Dendritic cell treated with granulocyte-macrophage colony-stimulating factor and Interleukin-4, amounts not matched to agents 40 ng/mL and 50 ng/mL, for 4 days (primary cell): ENCODE data around the gene GPATCH4.
"Not testable (repeated sequence)": the region's sequence is repeated elsewhere in the genome, so short reads cannot be mapped to it uniquely, and the experiment has no call there.

Experiments
- H3K27ac Mint-ChIP-seq: one replicate; pipeline ENCODE4 v1.8.0; 2022; ENCODE audit warnings: mild to moderate bottlenecking, mixed read lengths
- H3K27me3 Mint-ChIP-seq: one replicate; pipeline ENCODE4 v1.8.0; 2022; ENCODE audit warnings: mild to moderate bottlenecking, mixed read lengths
- H3K36me3 Mint-ChIP-seq: one replicate; pipeline ENCODE4 v1.8.0; 2022; ENCODE audit warnings: low read depth, mixed read lengths
- H3K4me1 Mint-ChIP-seq: one replicate; pipeline ENCODE4 v1.8.0; 2022; ENCODE audit warnings: low read depth, mixed read lengths
- H3K4me3 Mint-ChIP-seq: one replicate; pipeline ENCODE4 v1.8.0; 2022; ENCODE audit warnings: mild to moderate bottlenecking, moderate library complexity, mixed read lengths
- H3K9me3 Mint-ChIP-seq: one replicate; pipeline ENCODE4 v1.8.0; 2022; ENCODE audit warnings: mixed read lengths
- intact Hi-C: fragments of 100-400 bp; cut with micrococcal nuclease; formaldehyde crosslinking; loops from one replicate; pipeline ENCODE4 v1.15.0; 2022

GPATCH4 gene

DNA sequence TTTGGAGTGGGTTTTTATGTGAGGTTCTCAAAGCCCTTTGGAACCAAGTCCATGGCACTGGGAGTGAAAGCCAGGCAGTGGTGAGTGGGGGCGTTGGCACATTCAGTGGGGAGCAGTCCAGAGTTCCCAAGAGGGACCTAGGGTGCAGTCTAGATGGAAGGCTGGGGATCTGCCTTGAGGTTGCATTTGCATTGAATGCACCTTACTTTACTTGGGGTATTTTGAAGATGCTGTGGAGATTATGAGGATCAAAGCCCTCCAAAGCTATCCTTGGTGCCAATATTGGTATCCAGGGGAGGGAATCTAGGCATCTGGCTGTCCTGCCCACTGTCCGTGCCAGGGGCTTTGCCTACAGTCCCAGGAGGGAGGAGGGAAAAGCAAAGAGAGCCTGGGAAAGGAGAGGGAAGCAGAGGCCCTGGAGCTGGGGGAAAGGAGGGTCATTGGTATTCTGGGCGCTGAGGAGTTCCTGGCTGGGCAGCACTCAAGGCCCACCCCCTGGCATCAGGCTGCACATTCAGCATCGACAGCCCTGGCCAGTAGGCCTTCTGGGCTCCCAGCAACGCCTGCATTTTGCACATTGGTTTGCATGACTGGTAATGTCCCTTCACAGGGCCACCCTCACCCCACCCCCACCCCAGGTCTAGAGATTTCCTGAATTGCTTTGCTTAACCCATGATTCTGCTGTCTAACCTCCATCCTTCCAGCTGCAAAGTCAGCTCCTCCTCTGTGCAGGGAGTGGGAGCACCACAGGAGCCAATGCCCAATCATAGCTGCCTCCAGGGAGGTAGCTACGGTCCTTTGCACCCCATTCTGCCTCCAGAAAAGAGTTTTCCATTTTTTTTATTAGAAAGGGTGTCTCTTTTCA is 39.8 kb upstream of the GPATCH4 start:
- Mint-ChIP-seq H3K4me1 (peaks cover 14% of the 10 kb centered on the region), H3K4me3 (no peak overlapping the region), H3K27me3 (peaks cover 91% of the 10 kb centered on the region), H3K9me3 (no peaks in the 10 kb centered on the region), H3K36me3 (no peaks in the 10 kb centered on the region), H3K27ac (no peak overlapping the region)
- intact Hi-C loops, result no loop called here

DNA sequence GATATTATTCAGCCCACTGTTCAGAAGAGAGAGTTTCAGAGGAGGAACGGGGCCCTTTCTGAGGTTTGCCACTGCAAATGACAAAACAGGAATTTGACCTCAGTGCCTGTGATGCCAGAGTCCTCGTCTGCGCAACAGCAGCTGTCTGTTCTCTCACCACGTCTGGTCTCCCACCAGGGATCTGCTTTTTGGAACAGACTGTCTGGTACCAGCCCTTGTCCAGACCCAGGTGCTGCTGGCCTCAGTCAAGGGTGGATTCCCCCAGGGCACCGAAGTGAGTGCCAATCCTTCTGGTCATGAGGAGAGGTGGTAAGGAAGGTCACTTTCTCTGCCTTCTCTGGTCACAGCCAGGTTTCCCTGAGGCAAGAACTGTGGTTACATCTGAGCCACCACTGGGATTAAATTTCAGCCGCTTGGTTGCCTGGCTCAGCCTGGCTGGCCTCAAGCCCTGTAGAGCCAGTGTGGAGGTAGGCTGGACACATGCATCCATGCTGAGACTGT is 38.4 kb upstream of the GPATCH4 start:
- H3K4me3 Mint-ChIP-seq, result no peak overlapping the region

GRCh38 chr1:156638189-156638985 is 37.1 kb upstream of the GPATCH4 start:
- Mint-ChIP-seq H3K9me3 (no peaks in the 10 kb centered on the region), H3K27ac (no peak overlapping the region), H3K27me3 (peaks cover 77% of the 10 kb centered on the region), H3K4me3 (no peak overlapping the region), H3K36me3 (no peaks in the 10 kb centered on the region), H3K4me1 (peaks cover 8% of the 10 kb centered on the region)
- intact Hi-C loops, result no loop called here

More for the DNA sequence above, 38.4 kb upstream of the GPATCH4 start:
- intact Hi-C loops, result no loop called here
- Mint-ChIP-seq H3K27ac (no peak overlapping the region), H3K9me3 (no peaks in the 10 kb centered on the region), H3K27me3 (peaks cover 83% of the 10 kb centered on the region), H3K36me3 (no peaks in the 10 kb centered on the region), H3K4me1 (peaks cover 14% of the 10 kb centered on the region)

DNA sequence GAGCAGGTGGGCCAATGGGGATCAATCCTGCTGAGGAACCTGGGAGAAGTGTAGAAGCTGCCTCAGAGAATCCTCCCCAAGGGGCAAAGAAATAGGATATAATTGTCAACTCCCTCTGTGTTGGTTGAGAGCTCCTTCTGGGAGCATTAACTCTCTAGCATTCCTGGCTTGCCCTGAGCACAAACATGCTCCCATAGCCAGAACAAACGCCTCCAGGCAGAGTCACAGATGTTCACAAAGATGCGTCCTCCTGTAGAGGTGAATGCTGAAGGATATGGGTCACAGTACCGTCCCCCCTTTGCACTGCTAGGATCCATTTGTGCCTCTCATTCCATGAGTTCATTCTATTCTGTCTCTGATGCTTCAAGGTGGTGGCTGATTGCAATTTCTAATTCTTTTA is 31.1 kb upstream of the GPATCH4 start:
- H3K9me3 Mint-ChIP-seq, result no peaks in the 10 kb centered on the region
- H3K4me3 Mint-ChIP-seq, result no peak overlapping the region
- H3K27ac Mint-ChIP-seq, result no peak overlapping the region
- peaks cover 74% of the 10 kb centered on the region for H3K27me3 Mint-ChIP-seq
- no peaks in the 10 kb centered on the region for H3K36me3 Mint-ChIP-seq
- no peaks in the 10 kb centered on the region for H3K4me1 Mint-ChIP-seq
- intact Hi-C loops, result no loop called here

DNA sequence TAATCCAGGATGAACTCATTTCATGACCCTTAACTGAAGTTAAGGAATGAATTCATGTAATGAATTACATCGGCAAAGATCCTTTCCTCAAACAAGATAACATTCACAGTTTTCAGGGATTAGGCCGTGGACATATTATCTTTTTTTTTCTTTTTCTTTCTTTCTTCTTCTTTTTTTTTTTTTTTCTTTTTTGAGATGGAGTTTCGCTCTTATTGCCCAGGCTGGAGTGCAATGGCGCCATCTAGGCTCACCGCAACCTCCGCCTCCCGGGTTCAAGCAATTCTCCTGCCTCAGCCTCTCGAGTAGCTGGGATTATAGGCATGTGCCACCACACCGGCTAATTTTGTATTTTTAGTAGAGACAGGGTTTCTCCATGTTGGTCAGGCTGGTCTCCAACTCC is 29.9 kb upstream of the GPATCH4 start:
- H3K4me3 Mint-ChIP-seq, H3K9me3 Mint-ChIP-seq, intact Hi-C loops, H3K4me1 Mint-ChIP-seq, H3K36me3 Mint-ChIP-seq, H3K27ac Mint-ChIP-seq: not testable (repeated sequence)
- peaks cover 75% of the 10 kb centered on the region for H3K27me3 Mint-ChIP-seq

DNA sequence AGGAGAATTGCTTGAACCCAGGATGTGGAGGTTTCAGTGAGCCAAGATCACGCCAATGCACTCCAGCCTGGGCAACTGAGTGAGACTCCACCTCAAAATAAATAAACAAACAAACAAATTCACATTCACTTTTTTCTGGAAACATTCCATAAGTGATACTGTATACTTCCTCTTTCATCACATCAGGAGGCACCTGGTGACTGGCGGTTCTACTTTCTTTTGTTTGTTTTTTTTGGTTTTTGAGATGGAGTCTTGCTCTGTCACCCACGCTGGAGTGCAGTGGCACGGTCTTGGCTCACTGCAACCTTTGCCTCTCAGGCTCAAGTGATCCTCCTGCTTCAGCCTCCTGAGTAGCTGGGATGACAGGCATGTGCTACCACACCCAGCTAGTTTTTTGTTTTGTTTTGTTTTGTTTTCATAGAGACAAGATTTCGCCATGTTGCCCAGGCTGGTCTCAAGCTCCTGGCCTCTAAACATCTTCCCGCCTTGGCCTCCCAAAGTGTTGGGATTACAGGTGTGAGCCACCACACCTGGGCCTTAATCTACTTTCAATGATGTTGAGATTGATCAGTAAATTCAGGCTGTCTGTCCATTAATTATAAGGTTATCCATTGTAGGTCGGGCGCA is 28.7 kb upstream of the GPATCH4 start:
- intact Hi-C loops, result no loop called here

GRCh38 chr1:156627313-156627880 is 26.1 kb upstream of the GPATCH4 start:
- Mint-ChIP-seq H3K4me1 (peaks cover 15% of the 10 kb centered on the region), H3K27ac (no peak overlapping the region), H3K4me3 (no peak overlapping the region), H3K9me3 (no peaks in the 10 kb centered on the region), H3K36me3 (no peaks in the 10 kb centered on the region), H3K27me3 (peaks cover 90% of the 10 kb centered on the region)
- intact Hi-C loops, result loop anchor here (1.0 kb wide), 1 partner anchor 30 kb away; no protein-coding TSS in a partner anchor

More for the DNA sequence above, 28.7 kb upstream of the GPATCH4 start:
- no peaks in the 10 kb centered on the region for H3K9me3 Mint-ChIP-seq
- H3K36me3 Mint-ChIP-seq, result no peaks in the 10 kb centered on the region
- no peak overlapping the region for H3K27ac Mint-ChIP-seq
- peaks cover 7% of the 10 kb centered on the region for H3K4me1 Mint-ChIP-seq
- no peak overlapping the region for H3K4me3 Mint-ChIP-seq
- peaks cover 80% of the 10 kb centered on the region for H3K27me3 Mint-ChIP-seq

- H3K27ac Mint-ChIP-seq, result no peak overlapping the region
- no peak overlapping the region for H3K4me3 Mint-ChIP-seq
- H3K36me3 Mint-ChIP-seq, result no peaks in the 10 kb centered on the region
- intact Hi-C loops, result loop anchor here (1.0 kb wide), 1 partner anchor 52 kb away; no protein-coding TSS in a partner anchor
- peaks cover 88% of the 10 kb centered on the region for H3K27me3 Mint-ChIP-seq
- H3K9me3 Mint-ChIP-seq, result no peaks in the 10 kb centered on the region
- H3K4me1 Mint-ChIP-seq, result peaks cover 15% of the 10 kb centered on the region
Observed at GRCh38 chr1:156626079-156626438, 24.8 kb upstream of the GPATCH4 start.

DNA sequence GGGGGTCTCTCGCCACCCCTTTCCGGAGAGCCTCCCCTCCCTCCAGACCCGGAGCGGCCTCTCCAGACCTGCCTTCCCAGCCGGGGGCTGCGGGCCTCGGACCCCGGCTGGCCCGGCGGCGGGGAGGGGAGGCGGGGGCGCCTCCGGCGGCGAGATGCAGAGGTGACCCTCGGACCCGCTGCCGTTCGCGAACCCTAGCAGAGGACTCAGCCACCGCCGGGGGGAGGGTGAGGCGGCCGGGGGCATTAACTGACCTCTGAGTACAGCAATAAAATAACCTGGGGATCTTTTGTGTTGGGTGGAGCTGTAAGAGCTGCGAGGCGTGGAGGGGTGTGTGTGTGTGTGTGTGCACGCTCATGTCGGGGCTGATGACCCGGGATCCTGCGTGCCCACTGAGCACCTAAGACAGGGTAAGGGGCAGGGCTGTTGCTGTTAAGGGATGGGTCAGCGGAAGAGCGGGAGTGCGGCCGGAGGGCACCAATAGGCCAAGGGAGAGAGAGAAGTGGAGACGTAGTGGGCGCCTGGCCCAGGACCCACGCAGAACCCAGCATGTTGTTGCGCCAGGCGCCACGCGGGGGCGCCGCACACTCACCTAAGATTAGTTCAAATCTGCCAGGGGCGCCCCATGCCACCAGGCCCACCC is 24.3 kb upstream of the GPATCH4 start:
- H3K9me3 Mint-ChIP-seq, result no peaks in the 10 kb centered on the region
- no peaks in the 10 kb centered on the region for H3K36me3 Mint-ChIP-seq
- intact Hi-C loops, result loop anchor here (1.0 kb wide), 1 partner anchor 53 kb away; no protein-coding TSS in a partner anchor
- peaks cover 88% of the 10 kb centered on the region for H3K27me3 Mint-ChIP-seq
- peak overlapping the region; percentile 24 for H3K4me3 Mint-ChIP-seq
- no peak overlapping the region for H3K27ac Mint-ChIP-seq
- H3K4me1 Mint-ChIP-seq, result peaks cover 15% of the 10 kb centered on the region

GRCh38 chr1:156624814-156625435 is 23.6 kb upstream of the GPATCH4 start:
- Mint-ChIP-seq H3K36me3 (no peaks in the 10 kb centered on the region), H3K4me1 (peaks cover 15% of the 10 kb centered on the region), H3K4me3 (peak overlapping the region; percentile 62), H3K27me3 (peaks cover 89% of the 10 kb centered on the region), H3K27ac (no peak overlapping the region), H3K9me3 (no peaks in the 10 kb centered on the region)
- intact Hi-C loops, result no loop called here

DNA sequence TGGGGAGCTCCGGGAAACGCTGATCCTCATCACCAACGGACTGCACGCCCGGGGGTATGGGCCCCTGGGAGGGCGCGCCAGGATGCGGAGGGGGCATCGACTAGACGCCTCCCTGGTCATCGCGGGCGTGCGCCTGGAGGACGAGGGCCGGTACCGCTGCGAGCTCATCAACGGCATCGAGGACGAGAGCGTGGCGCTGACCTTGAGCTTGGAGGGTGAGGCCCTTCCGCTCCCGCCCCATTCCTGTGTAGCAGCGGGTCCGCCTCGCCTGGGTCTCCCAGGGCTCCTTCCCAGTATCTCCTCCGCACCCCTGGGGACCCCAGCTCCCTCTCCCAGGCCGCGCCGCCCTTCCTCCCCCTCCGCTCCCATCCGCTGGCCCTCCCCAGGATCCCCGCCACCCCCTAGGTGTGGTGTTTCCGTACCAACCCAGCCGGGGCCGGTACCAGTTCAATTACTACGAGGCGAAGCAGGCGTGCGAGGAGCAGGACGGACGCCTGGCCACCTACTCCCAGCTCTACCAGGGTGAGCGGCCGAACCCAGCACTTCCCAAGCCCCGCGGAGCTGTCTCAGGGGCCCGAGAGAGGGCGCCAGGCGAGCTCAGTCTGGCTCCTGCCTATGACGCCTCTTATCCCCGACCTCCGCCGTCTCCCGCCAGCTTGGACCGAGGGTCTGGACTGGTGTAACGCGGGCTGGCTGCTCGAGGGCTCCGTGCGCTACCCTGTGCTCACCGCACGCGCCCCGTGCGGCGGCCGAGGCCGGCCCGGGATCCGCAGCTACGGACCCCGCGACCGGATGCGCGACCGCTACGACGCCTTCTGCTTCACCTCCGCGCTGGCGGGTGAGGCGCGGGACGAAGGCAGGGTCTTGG is 22.9 kb upstream of the GPATCH4 start:
- Mint-ChIP-seq H3K27ac (no peak overlapping the region), H3K36me3 (no peaks in the 10 kb centered on the region), H3K9me3 (no peaks in the 10 kb centered on the region), H3K4me1 (peaks cover 15% of the 10 kb centered on the region), H3K4me3 (peak overlapping the region; percentile 62), H3K27me3 (peaks cover 89% of the 10 kb centered on the region)
- intact Hi-C loops, result no loop called here

DNA sequence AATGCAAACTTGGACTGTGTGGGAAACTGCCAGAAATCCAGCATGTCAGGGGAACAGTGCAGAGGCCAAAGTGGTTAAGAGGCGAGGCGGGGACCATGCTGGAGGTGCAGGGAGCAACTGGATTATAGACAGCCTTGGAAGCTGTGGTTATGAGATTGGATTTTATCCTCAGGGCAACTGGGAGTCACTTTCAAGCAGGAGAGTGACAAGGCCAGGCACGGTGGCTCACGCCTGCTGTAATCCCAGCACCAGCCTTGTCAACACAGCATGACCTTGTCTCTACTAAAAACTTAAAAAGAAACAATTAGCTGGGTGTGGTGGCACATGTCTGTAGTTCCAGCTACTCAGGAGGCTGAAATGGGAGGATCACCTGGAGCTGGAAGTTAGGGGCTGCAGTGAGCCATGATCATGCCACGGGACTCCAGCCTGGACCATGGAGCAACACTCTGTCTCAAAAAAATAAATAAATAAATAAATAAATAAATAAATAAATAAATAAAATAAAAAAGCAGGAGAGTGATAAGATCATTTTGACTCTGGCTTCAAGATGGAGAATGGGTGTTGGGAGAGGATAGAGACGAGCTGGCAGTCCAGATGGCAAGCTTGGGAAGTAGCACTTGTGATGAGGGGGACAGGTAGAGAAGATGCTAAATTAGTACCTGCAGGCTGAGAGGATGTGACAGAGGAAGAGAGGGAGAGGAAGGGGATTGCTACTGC is 21.5 kb upstream of the GPATCH4 start:
- Mint-ChIP-seq H3K4me3 (no peak overlapping the region), H3K4me1 (peaks cover 15% of the 10 kb centered on the region), H3K9me3 (no peaks in the 10 kb centered on the region), H3K36me3 (no peaks in the 10 kb centered on the region), H3K27ac (no peak overlapping the region), H3K27me3 (peaks cover 87% of the 10 kb centered on the region)
- intact Hi-C loops, result no loop called here
